Stimulated activated CD4-positive, alpha-beta T cell treated with anti-CD3 and anti-CD28 coated beads, Interleukin-4, amount 100 ng/mL, for 24 hours (primary cell): ENCODE results near the gene PRPH.
"Not testable (repeated sequence)": the region's sequence is repeated elsewhere in the genome, so short reads cannot be mapped to it uniquely, and the experiment has no call there.

Source experiments
- DNase-seq: peaks from one replicate; pipeline ENCODE4 v3.0.0-alpha.2; 2020

Gene PRPH

GRCh38 chr12:49276304-49277290, 18.4 kb upstream of the PRPH start:
- DNase-seq = no peak

- no peak for DNase-seq
Observed at GRCh38 chr12:49277466-49277865, 17.5 kb upstream of the PRPH start.

GRCh38 chr12:49279706-49280159, 15.2 kb upstream of the PRPH start:
- no peak for DNase-seq

- DNase-seq = not testable (repeated sequence)
Observed at GRCh38 chr12:49280545-49280944, 14.4 kb upstream of the PRPH start.

- no peak for DNase-seq
Observed at GRCh38 chr12:49282302-49282701, 12.6 kb upstream of the PRPH start.

GRCh38 chr12:49282740-49283375, 12.1 kb upstream of the PRPH start:
- not testable (repeated sequence) for DNase-seq

GRCh38 chr12:49283541-49284429, 11.2 kb upstream of the PRPH start:
- DNase-seq = no peak

GRCh38 chr12:49284672-49285071, 10.3 kb upstream of the PRPH start:
- no peak for DNase-seq

- DNase-seq = no peak
Observed at GRCh38 chr12:49287876-49288275, 7.1 kb upstream of the PRPH start.

- peak; percentile 74 for DNase-seq
Observed at GRCh38 chr12:49288412-49288853, 6.5 kb upstream of the PRPH start.

- no peak for DNase-seq
Observed at GRCh38 chr12:49288922-49289555, 5.9 kb upstream of the PRPH start.

- DNase-seq = no peak
Observed at GRCh38 chr12:49292729-49293055, 2.3 kb upstream of the PRPH start.

- no peak for DNase-seq
Observed at GRCh38 chr12:49293056-49293956, 1.6 kb upstream of the PRPH start.

- DNase-seq = no peak
Observed at GRCh38 chr12:49294086-49294803, 702 bp upstream of the PRPH start.

- DNase-seq = no peak
Observed at GRCh38 chr12:49294804-49295081, 204 bp upstream of the PRPH start.

- peak; percentile 64 for DNase-seq
Observed at GRCh38 chr12:49296034-49296835, 1.3 kb downstream of the PRPH start.

- no peak for DNase-seq
Observed at GRCh38 chr12:49296836-49297694, 2.1 kb downstream of the PRPH start.

- DNase-seq = no peak
Observed at GRCh38 chr12:49297695-49298060, 2.7 kb downstream of the PRPH start.

- no peak for DNase-seq
Observed at GRCh38 chr12:49298160-49298559, 3.2 kb downstream of the PRPH start.
